Psoas muscle (tissue), 8 donors: ENCODE data around the gene SLC34A3. TPM values are rescaled to one million over a fixed set of nuclear protein-coding genes. Genes with fewer than 3 reads are reported as not detected.
"Not testable (repeated sequence)": the region's sequence is repeated elsewhere in the genome, so short reads cannot be mapped to it uniquely, and the experiment has no call there.

Experiments
- ATAC-seq, 4 donors: fragments of 200-7000 bp; cut with Tn5 transposase; one replicate each; pipeline ENCODE4 v1.9.1; 2020; ENCODE audit warnings: moderate library complexity in 3 of 4, mild to moderate bottlenecking in 2 of 4
- DNase-seq, 2 donors: peaks; one replicate each; pipeline ENCODE4 v3.0.0-alpha.2; 2020
- H3K27ac ChIP-seq: fragments of 200-600 bp; one replicate; pipeline ENCODE4 v1.8.0; 2022
- H3K27me3 ChIP-seq, 3 donors: fragments of 200-600 bp in 1 of 3; one replicate each; pipeline versions ENCODE4 v1.6.1 to v1.8.0; 2013 to 2022; ENCODE audit warnings: low read length in 2 of 3, mild to moderate bottlenecking in 2 of 3, moderate library complexity in 1 of 3; ENCODE audit not compliant: insufficient read depth in 3 of 3
- H3K36me3 ChIP-seq, 2 donors: fragments of 200-600 bp in 1 of 2; one replicate each; pipeline versions ENCODE4 v1.6.1 to v1.8.0; 2013 to 2022; ENCODE audit warnings: low read depth in 1 of 2, mild to moderate bottlenecking in 1 of 2, moderate library complexity in 1 of 2; ENCODE audit not compliant: insufficient read depth in 1 of 2
- H3K4me1 ChIP-seq: fragments of 200-600 bp; one replicate; pipeline ENCODE4 v1.8.0; 2022
- H3K4me3 ChIP-seq: fragments of 200-600 bp; one replicate; pipeline ENCODE4 v1.8.0; 2022; ENCODE audit warnings: mild to moderate bottlenecking
- H3K9me3 ChIP-seq: fragments of 200-600 bp; one replicate; pipeline ENCODE4 v1.8.0; 2022
- CTCF ChIP-seq: fragments of 200-600 bp; IDR thresholded peaks from one replicate; pipeline ENCODE4 v1.8.0; 2022; ENCODE audit warnings: antibody characterized with exemption
- WGBS, 3 donors: extraction: QIAGEN DNeasy Blood & Tissue Kit; methylation state at CpG; one replicate each; pipeline versions ENCODE4 v1.1.6 to v1.1.7; 2013; 5-methylcytosine and 5-hydroxymethylcytosine counted together
- intact Hi-C, 2 donors: fragments of 100-400 bp; cut with DNase I; formaldehyde crosslinking; loops; one replicate each; pipeline versions ENCODE4 v1.11.0 to v1.14.2; 2022
- polyA plus RNA-seq, 3 donors: library from polyadenylated mRNA; stranded (reverse); fragments of 200-250 nt; gene quantifications; one replicate each; pipeline ENCODE4 v1.2.3, GENCODE V29; 2013
- total RNA-seq, 4 donors: library from RNA; stranded (reverse); fragmentation: NEBNext Ultra II Directional in 2 of 4; extraction: Animal tissue kit (Norgen Biotek cat#: 25700) in 2 of 4; gene quantifications; one replicate each; pipeline versions ENCODE4 v1.2.1 to v1.2.4, GENCODE V29; 2021 to 2023
- donor health status: healthy with polysubstance abuse.
- donor health status: DM: no; HTN: no; CAD: no; lungs with moderate emphysema.
- donor health status: Bipolar disorder and iron deficiency.
- donor health status: healthy.
- donor health status: DM: yes; HTN: yes; CAD: no.
- donor health status: DM: no; HTN: no; CAD: no.
- donor health status: DM: no; HTN: no; CAD: no.
- donor health status: DM: yes; HTN: yes; CAD: no.

SLC34A3 gene
- total and polyA plus RNA-seq, 7 donors: not detected

- peak overlapping the region; percentile 85 for H3K27ac ChIP-seq
- peak; percentile 91 for TF ChIP-seq CTCF
- 8 to 10% (median 10%) methylated on average over 21 to 31 of the region's 31 CpGs for WGBS, 3 donors
- DNase-seq: peak; percentile 87 to 94
- peaks cover 37% of the 10 kb centered on the region for H3K4me1 ChIP-seq
- H3K4me3 ChIP-seq: peak overlapping the region; percentile 59
- no peaks in the 10 kb centered on the region for H3K36me3 ChIP-seq
- no peaks in the 10 kb centered on the region for H3K9me3 ChIP-seq
- ATAC-seq: peak; percentile 58 to 77 (median 68)
- intact Hi-C loops: no loop called here
- peaks cover 0 to 13% (median 0%) of the 10 kb centered on the region in 3 donors for H3K27me3 ChIP-seq
Measured at GRCh38 chr9:137236238-137236935, 5.7 kb downstream of the SLC34A3 start.

- no peak for TF ChIP-seq CTCF
- Histone ChIP-seq H3K4me3 (peak overlapping the region; percentile 59), H3K4me1 (peaks cover 37% of the 10 kb centered on the region), H3K36me3 (peaks cover 0 to 2% of the 10 kb centered on the region in 2 donors), H3K27ac (peak overlapping the region; percentile 85), H3K9me3 (no peaks in the 10 kb centered on the region), H3K27me3 (peaks cover 0 to 8% (median 0%) of the 10 kb centered on the region in 3 donors)
- DNase-seq: no peak
- intact Hi-C loops: no loop called here
- WGBS, 3 donors: 25 to 26% (median 26%) methylated on average over 11 of the region's 11 CpGs
- ATAC-seq: peak in 1 of 4 donors; percentile 3
Measured at GRCh38 chr9:137236936-137237421, 6.3 kb downstream of the SLC34A3 start.

- ATAC-seq (peak in 1 of 4 donors; percentile 57), DNase-seq (peak in 1 of 2 donors; percentile 68)
- H3K9me3 ChIP-seq: no peaks in the 10 kb centered on the region
- intact Hi-C loops: no loop called here
- H3K4me3 ChIP-seq: no peak overlapping the region
- peaks cover 47% of the 10 kb centered on the region for H3K4me1 ChIP-seq
- peaks cover 0 to 7% (median 0%) of the 10 kb centered on the region in 3 donors for H3K27me3 ChIP-seq
- no peak for TF ChIP-seq CTCF
- 35 to 46% (median 42%) methylated on average over 10 to 13 of the region's 13 CpGs for WGBS, 3 donors
- peaks cover 0 to 13% of the 10 kb centered on the region in 2 donors for H3K36me3 ChIP-seq
- peak overlapping the region; percentile 85 for H3K27ac ChIP-seq
Measured at GRCh38 chr9:137237759-137238726, 7.3 kb downstream of the SLC34A3 start.

GRCh38 chr9:137239541-137240200 is 9.0 kb downstream of the SLC34A3 start:
- DNase-seq, intact Hi-C loops, ATAC-seq, H3K9me3 ChIP-seq, H3K27me3 ChIP-seq: not testable (repeated sequence)
- WGBS, 3 donors: 50 to 55% (median 52%) methylated on average over 27 of the region's 27 CpGs
- Histone ChIP-seq H3K4me3 (peak overlapping the region; percentile 97), H3K27ac (peak overlapping the region; percentile 98), H3K36me3 (peaks cover 0 to 23% of the 10 kb centered on the region in 2 donors), H3K4me1 (peaks cover 62% of the 10 kb centered on the region)
